ENCODE measurements around the gene DGKD. TPM values are rescaled to one million over a fixed set of nuclear protein-coding genes. Genes with fewer than 3 reads are reported as not detected.

DGKD gene
- total RNA-seq, 1 experiment from 2014 or later: 52.0 TPM

DNA sequence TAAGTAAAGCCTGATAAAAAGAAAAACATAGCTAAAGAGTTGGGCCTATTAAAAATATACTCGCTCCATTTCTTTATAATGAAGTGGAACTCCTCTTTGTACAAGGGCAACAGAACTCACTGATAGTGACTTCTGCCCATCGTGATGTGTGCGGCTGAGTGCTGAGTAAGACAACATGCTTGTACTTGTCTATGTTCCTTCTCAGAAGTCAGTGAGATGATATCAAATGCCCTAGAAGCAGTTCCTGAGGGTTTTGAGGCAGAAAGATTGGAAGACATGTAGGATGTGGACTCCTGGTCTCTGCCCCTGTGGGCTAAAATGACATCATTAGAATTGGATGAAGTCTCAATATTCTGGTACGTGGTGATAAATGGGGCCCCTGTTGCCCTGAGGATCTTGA lies 138.5 kb downstream of the DGKD start:
- ATAC-seq: no peak
- Histone ChIP-seq H3K9me3 (ENCODE audit: control insufficient read depth in 1 of 2, insufficient read depth in 1 of 2, low read depth in 1 of 2, low read length in 2 of 2) (no peaks in the 10 kb centered on the region), H4K20me1 (ENCODE audit: insufficient read depth) (no peaks in the 10 kb centered on the region), H3K9me2 (ENCODE audit: insufficient read depth) (no peaks in the 10 kb centered on the region), H2AFZ (ENCODE audit: low read depth, low read length, poor library complexity, severe bottlenecking) (no peak overlapping the region), H3K27ac (ENCODE audit: low read depth, low read length) (no peak overlapping the region), H3K4me1 (ENCODE audit: control insufficient read depth in 1 of 2, insufficient read depth in 2 of 2, low read length in 2 of 2) (no peaks in the 10 kb centered on the region), H3K27me3 (ENCODE audit: insufficient read depth, low read length) (no peaks in the 10 kb centered on the region), H3K79me2 (ENCODE audit: insufficient read depth, low read length) (no peaks in the 10 kb centered on the region), H3K4me2 (ENCODE audit: low read length) (no peak overlapping the region), H3K4me3 (replicated peaks in 1 of 2; ENCODE audit: low read depth in 1 of 2, low read length in 2 of 2) (no peak overlapping the region), H3K36me3 (ENCODE audit: control insufficient read depth in 1 of 2, insufficient read depth in 2 of 2, low read length in 2 of 2) (peaks cover 3 to 10% of the 10 kb centered on the region in 2 experiments; a peak in 2 of 4 replicates), H3K9ac (ENCODE audit: low read length) (no peak overlapping the region)
- RAD21 ChIA-PET (ENCODE audit: low non-redundant PET in 1 of 2, low total read pairs in 2 of 2, uncharacterized antibody in 2 of 2, unreplicated experiment in 2 of 2): no interaction called here
- POLR2A ChIA-PET: no interaction called here
- CTCF ChIA-PET: no interaction called here
- no peak for DNase-seq (ENCODE audit: low read depth, low spot score)
- TF ChIP-seq POLR2A (IDR thresholded peaks at IDR 0.05; ENCODE audit: borderline replicate concordance, extremely low read depth, insufficient read depth, insufficient read length): no peak
- no peak for TF ChIP-seq YY1 (IDR thresholded peaks at IDR 0.05; ENCODE audit: extremely low read depth, insufficient replicate concordance, low read depth, low read length)
- TF ChIP-seq RAD21 (IDR thresholded peaks at IDR 0.05; ENCODE audit: low read depth): no peak
- TF ChIP-seq JUND (IDR thresholded peaks at IDR 0.05): no peak
- no peak for TF ChIP-seq SP1 (IDR thresholded peaks at IDR 0.05; ENCODE audit: low read depth)
- no peak for TF ChIP-seq EGR1 (IDR thresholded peaks at IDR 0.05; ENCODE audit: low read depth)
- TF ChIP-seq, protein P1, sequence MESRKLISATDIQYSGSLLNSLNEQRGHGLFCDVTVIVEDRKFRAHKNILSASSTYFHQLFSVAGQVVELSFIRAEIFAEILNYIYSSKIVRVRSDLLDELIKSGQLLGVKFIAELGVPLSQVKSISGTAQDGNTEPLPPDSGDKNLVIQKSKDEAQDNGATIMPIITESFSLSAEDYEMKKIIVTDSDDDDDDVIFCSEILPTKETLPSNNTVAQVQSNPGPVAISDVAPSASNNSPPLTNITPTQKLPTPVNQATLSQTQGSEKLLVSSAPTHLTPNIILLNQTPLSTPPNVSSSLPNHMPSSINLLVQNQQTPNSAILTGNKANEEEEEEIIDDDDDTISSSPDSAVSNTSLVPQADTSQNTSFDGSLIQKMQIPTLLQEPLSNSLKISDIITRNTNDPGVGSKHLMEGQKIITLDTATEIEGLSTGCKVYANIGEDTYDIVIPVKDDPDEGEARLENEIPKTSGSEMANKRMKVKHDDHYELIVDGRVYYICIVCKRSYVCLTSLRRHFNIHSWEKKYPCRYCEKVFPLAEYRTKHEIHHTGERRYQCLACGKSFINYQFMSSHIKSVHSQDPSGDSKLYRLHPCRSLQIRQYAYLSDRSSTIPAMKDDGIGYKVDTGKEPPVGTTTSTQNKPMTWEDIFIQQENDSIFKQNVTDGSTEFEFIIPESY (IDR thresholded peaks at IDR 0.05; ENCODE audit: extremely low read depth, insufficient replicate concordance, low read length): no peak
- no peak for TF ChIP-seq SRF (IDR thresholded peaks at IDR 0.05; ENCODE audit: low read depth)
- TF ChIP-seq, protein P2, sequence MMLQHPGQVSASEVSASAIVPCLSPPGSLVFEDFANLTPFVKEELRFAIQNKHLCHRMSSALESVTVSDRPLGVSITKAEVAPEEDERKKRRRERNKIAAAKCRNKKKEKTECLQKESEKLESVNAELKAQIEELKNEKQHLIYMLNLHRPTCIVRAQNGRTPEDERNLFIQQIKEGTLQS (IDR thresholded peaks at IDR 0.05): no peak
- TF ChIP-seq FOSL1 (IDR thresholded peaks at IDR 0.05; ENCODE audit: low read depth): no peak
- TF ChIP-seq, protein P3, sequence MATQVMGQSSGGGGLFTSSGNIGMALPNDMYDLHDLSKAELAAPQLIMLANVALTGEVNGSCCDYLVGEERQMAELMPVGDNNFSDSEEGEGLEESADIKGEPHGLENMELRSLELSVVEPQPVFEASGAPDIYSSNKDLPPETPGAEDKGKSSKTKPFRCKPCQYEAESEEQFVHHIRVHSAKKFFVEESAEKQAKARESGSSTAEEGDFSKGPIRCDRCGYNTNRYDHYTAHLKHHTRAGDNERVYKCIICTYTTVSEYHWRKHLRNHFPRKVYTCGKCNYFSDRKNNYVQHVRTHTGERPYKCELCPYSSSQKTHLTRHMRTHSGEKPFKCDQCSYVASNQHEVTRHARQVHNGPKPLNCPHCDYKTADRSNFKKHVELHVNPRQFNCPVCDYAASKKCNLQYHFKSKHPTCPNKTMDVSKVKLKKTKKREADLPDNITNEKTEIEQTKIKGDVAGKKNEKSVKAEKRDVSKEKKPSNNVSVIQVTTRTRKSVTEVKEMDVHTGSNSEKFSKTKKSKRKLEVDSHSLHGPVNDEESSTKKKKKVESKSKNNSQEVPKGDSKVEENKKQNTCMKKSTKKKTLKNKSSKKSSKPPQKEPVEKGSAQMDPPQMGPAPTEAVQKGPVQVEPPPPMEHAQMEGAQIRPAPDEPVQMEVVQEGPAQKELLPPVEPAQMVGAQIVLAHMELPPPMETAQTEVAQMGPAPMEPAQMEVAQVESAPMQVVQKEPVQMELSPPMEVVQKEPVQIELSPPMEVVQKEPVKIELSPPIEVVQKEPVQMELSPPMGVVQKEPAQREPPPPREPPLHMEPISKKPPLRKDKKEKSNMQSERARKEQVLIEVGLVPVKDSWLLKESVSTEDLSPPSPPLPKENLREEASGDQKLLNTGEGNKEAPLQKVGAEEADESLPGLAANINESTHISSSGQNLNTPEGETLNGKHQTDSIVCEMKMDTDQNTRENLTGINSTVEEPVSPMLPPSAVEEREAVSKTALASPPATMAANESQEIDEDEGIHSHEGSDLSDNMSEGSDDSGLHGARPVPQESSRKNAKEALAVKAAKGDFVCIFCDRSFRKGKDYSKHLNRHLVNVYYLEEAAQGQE (IDR thresholded peaks at IDR 0.05; ENCODE audit: low read depth): no peak
- TF ChIP-seq ZFX (IDR thresholded peaks at IDR 0.05): no peak
- TF ChIP-seq SIN3A (IDR thresholded peaks at IDR 0.05; ENCODE audit: low read depth): no peak
- TF ChIP-seq, protein P4, sequence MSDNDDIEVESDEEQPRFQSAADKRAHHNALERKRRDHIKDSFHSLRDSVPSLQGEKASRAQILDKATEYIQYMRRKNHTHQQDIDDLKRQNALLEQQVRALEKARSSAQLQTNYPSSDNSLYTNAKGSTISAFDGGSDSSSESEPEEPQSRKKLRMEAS (IDR thresholded peaks at IDR 0.05): no peak
- no peak for TF ChIP-seq ELF1 (IDR thresholded peaks at IDR 0.05; ENCODE audit: borderline replicate concordance, low read depth)
- TF ChIP-seq CEBPB (IDR thresholded peaks at IDR 0.05; ENCODE audit: low read depth): no peak
- TF ChIP-seq TCF7L2 (IDR thresholded peaks at IDR 0.05; ENCODE audit: borderline replicate concordance, extremely low read depth, insufficient read depth, insufficient read length): no peak
- TF ChIP-seq, protein P5, sequence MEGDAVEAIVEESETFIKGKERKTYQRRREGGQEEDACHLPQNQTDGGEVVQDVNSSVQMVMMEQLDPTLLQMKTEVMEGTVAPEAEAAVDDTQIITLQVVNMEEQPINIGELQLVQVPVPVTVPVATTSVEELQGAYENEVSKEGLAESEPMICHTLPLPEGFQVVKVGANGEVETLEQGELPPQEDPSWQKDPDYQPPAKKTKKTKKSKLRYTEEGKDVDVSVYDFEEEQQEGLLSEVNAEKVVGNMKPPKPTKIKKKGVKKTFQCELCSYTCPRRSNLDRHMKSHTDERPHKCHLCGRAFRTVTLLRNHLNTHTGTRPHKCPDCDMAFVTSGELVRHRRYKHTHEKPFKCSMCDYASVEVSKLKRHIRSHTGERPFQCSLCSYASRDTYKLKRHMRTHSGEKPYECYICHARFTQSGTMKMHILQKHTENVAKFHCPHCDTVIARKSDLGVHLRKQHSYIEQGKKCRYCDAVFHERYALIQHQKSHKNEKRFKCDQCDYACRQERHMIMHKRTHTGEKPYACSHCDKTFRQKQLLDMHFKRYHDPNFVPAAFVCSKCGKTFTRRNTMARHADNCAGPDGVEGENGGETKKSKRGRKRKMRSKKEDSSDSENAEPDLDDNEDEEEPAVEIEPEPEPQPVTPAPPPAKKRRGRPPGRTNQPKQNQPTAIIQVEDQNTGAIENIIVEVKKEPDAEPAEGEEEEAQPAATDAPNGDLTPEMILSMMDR (IDR thresholded peaks at IDR 0.05 in 2 of 3, conservative IDR thresholded peaks at IDR 0.05 in 1 of 3; ENCODE audit: borderline replicate concordance in 1 of 3, insufficient read depth in 1 of 3, low read depth in 2 of 3, low read length in 2 of 3): no peak
- TF ChIP-seq ZNF274 (IDR thresholded peaks at IDR 0.05; ENCODE audit: low read depth, low read length): no peak
- no TSS peak for BruUV-seq (replicated peaks)
- intact Hi-C loops (cut with micrococcal nuclease): no loop called here
